HG02623 (cell line): ENCODE measurements around the gene OR52E2.
"Not testable (repeated sequence)": the region's sequence is repeated elsewhere in the genome, so short reads cannot be mapped to it uniquely, and the experiment has no call there.

Source experiments
- ATAC-seq: cut with Tn5 transposase; IDR thresholded peaks from one replicate; pipeline ENCODE4 v1.9.1; 2021; ENCODE audit warnings: moderate library complexity; ENCODE audit not compliant: unreplicated experiment

The OR52E2 gene

DNA sequence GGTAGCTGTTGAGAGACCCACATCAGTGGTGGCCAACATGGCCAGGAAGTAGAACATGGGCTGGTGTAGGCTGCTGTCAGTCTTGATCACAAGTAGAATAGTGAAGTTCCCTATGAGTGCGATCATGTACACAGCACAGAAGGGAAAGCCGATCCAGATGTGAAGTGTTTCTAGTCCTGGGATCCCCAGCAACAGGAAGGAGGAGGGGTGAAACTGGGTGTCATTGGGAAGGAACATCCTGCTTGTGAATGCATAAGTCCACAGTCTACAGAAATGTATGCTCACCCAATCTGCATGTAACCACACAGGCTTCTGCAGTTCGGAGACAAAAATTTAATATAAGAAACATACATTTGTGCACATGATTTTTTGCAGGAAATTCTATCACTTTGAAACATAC, at the start of gene OR52E2:
OR52E2 (minus strand) TSS at position 237 of the 400 bp plus-strand sequence; CDS start at position 237, 0 bp downstream.
- no peak for ATAC-seq

DNA sequence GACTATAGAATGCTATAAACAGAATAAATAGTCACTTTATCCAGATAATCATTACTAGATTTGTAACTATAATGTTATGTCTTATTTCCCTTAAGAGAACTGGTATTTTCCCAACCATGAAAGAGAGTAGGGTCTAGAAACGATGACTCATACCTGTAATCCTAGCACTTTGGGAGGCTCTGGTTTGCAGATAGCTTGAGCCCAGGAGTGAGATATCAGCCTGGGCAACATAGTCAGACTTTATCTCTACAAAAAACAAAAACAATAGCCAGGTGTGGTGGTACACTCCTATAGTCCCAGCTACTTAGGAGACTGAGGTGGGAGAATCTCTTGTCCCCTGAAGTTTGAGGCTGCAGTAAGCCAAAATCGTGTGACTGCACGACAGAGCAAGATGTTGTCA, 47.9 kb upstream of the OR52E2 start:
- ATAC-seq: no peak

DNA sequence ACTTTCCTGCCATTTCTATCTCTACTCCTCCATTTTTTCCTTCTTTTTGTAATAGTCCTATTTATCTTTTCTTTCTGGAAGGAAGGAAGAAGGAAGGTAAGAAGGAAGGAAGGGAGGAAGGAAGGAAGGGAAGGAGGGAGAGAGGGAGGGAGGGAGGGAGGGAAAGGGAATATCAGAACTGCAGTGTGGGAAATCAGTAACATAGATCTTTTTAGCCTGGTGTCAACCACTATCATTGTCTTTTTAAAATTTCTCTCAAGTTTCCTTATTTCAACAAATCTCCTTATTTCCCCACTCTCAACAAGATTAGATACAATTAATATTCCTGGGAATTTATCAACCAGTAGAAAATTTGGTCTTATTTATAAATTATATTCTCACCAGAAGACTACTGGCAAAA, 43.6 kb upstream of the OR52E2 start:
- ATAC-seq: no peak

DNA sequence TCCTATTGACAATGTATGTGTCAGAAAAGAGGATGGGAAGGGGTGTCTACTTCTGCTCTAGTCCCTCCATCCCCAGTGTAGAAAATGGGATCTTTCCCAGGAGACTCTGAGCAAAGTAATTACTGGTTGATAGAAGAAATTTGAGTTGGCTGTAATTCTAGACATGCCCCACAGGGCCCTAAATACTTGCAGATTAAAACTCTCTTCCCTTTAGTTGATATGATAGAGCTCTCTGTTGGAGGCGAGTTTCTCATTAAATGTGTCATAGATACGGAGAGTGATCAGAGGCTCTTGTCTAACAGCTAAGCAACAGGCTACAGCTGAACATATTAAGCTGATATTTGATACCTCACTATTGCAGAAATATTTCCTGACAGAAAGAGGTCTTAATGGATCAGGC, 42.8 kb upstream of the OR52E2 start:
- no peak for ATAC-seq

DNA sequence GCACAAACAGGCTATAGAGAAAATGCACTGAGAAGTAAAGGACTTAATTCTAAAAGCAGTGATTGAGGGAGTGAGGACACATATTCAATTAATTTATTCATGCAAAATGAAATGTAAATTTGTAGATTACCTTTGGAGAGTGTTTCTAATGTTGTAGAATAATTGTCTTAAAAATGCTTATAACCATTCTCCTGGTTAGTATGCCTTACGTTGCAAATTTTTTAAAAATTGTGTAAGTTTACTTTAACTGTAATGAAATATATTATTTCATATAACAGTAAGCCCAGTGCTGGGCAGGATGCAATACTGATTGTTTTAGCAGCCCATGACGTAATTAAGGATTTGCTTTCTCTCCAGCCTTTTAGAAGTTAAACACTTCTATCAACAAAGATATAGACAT, 36.6 kb upstream of the OR52E2 start:
- ATAC-seq: no peak

DNA sequence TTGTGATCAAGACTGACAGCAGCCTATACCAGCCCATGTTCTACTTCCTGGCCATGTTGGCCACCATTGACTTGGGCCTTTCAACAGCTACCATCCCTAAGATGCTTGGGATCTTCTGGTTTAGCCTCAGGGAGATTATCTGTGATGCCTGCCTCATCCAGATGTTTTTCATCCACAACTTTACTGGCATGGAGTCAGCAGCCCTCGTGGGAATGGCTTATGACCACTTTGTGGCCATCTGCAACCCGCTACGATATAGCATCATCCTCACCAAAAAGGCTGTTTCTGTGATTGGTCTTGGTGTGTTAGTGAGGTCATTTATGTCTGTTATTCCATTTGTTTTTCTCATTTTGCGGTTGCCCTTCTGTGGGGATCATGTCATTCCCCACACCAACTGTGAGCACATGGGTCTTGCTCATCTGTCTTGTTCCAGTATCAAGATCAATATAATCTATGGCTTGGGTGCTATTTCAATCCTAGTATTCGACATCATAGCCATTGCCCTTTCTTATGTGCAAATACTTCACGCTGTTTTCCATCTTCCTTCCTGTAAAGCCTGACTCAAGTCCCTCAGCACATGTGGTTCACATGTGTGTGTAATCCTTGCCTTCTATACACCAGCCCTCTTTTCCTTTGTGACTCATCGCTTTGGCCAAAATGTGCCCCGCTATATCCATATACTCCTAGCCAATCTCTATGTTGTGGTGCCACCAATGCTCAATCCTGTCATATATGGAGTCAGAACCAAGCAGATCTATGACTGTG, 33.6 kb upstream of the OR52E2 start:
- no peak for ATAC-seq

DNA sequence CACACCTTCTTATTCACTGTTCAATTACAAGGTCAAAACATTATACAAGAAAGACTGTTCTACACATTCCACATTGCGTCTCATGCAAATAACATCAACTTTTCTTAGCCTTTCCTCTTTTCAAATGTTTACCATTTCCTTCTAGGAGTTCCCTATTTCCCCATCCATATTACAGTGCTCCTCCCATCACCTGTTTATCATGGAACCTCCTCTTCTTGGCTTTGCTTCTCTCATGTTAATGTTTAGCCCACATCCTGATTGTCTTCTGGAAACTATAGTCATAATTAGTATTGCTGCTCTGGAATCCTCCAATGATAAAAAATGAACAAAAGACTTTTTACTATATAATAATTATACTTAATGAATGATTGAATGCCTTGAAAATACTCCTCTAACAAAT, 31.2 kb upstream of the OR52E2 start:
- ATAC-seq: no peak

DNA sequence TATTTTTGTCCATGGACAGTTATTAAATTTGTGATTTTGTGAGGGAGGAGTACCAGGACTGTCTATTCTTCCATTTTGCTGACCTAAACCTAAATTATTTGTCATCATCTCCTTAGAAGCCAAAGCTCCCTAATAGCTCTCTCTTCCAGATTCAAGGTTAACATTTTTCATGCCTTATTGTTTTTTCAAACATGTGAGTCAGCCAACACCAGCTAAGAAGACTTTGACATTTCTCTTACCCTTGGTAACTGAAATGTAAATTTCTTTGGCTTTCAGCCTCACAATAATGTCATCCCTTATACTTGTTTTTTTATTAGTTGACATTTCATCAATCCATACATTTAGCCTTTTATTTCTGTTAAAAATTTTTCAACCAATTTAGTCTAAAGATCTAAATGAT, 29.1 kb upstream of the OR52E2 start:
- ATAC-seq: no peak

DNA sequence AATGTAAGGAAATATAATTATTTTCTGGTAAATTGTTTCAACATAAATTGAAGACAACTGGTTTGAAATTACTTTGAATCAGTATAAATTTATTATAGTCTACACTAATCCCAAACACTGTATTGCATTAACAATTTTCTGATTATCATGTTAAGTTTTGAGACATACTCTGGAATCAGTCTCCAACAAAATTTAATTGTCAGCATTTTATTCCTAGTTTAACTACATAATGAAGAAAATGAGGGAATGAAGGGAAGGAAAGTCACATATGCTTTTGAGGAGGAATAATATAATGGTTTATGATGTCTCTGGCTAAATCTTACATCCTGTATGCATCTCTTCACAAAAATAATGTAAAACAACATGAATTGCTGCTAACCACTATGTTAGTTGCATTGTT, 24.2 kb upstream of the OR52E2 start:
- no peak for ATAC-seq

DNA sequence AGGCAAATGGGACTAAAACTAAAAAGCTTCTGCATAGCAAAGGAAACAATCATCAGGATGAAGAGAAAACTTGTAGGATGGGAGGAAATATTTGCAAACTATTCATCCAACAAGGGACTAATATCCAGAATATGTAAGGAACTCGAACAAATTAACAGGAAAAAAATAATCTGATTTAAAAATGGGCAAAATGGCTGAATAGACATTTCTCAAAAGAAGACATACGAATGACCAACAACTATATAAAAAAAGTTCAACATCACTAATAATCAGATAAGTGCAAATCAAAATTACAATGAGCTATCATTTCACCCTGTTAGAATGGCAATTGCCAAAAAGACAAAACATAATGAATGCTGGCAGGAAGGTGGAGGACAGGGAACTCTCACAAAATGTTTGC, 22.0 kb upstream of the OR52E2 start:
- ATAC-seq: no peak

DNA sequence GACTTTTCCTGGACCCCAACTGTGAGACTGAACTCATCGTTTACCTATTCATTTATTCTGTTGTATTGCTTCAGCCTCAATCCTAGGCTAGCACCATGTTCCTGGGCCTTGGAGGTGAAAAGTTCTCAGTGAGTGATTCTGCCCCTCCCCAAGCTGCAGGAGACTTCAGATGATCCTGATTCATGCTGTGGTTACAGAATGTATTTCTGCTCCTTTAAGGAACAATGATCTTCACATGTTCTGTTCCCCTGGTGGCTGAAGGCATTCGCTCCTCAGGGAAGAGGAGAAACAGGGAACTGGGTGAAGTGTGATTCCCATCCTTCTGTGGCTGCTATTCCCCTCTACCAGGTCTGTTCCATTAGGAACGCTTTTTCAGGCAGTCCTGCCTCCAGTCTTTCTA, 12.4 kb upstream of the OR52E2 start:
- no peak for ATAC-seq

DNA sequence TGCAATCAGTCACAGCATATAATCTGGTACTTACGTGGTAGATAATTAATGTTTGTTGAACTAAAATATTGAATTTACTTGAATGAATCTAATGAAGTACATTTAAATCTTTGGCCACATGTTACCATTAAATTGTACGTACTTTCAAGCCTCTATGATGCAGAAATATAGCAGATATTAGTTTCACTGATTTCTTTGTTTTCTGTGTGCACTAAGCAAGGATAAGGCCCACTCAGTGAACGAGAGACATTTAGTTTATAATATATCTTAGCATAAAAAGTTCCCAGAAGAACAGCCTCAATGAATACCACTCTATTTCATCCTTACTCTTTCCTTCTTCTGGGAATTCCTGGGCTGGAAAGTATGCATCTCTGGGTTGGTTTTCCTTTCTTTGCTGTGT, 9.8 kb upstream of the OR52E2 start, which contains the start of gene OR52E1:
OR52E1 (plus strand) TSS at position 301 of the 400 bp plus-strand sequence.
- ATAC-seq: no peak

DNA sequence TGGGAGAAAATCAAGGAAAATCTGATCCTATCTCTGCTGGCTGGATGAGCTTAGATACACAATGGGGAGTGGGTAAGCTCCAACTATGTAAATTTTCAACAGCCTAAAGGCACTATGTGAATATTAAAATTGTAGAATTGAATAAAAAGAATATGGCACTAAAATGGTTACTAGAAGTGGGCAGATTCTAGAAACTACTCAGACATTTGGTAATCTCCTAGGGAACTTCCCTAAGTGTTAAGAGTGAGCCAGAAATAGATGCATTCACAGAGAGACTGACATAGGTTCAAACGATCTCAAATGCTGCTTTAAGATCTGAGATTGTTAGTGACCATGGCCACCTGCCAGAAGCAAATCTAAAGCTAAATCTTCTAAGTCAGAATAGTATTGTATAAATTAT, 5.6 kb upstream of the OR52E2 start:
- ATAC-seq: no peak

DNA sequence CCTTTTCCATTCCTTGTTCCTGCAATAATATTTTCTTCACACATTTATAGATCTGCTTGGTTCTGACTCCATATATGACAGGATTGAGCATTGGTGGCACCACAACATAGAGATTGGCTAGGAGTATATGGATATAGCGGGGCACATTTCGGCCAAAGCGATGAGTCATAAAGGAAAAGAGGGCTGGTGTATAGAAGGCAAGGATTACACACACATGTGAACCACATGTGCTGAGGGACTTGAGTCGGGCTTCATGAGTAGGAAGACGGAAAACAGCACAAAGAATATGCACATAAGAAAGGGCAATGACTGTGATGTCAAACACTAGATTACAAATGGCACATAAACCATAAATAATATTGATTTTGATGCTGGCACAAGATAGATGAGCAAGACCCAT, 748 bp downstream of the OR52E2 start:
- ATAC-seq: not testable (repeated sequence)

DNA sequence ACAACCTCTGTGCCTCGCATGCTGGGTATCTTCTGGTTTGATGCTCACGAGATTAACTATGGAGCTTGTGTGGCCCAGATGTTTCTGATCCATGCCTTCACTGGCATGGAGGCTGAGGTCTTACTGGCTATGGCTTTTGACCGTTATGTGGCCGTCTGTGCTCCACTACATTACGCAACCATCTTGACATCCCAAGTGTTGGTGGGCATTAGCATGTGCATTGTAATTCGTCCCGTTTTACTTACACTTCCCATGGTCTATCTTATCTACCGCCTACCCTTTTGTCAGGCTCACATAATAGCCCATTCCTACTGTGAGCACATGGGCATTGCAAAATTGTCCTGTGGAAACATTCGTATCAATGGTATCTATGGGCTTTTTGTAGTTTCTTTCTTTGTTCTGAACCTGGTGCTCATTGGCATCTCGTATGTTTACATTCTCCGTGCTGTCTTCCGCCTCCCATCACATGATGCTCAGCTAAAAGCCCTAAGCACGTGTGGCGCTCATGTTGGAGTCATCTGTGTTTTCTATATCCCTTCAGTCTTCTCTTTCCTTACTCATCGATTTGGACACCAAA, 12.6 kb downstream of the OR52E2 start:
- no peak for ATAC-seq

DNA sequence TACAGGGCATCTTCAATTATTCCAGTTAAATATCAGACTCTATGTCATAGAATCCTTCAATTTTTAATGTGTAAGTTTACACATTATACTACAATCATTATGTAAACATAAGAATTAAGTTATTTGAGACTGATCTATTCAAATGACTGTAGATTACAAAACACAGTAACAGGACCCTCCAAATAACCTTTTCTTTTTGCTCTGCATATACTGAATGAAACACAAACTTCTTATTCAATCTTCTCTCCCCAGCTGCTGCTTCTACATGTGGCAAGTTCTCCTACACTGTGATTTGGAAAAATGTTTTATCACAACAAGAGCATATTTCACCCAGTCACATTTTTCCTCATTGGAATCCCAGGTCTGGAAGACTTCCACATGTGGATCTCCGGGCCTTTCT, 13.2 kb downstream of the OR52E2 start, which contains the start of gene OR52J3:
OR52J3 (plus strand) TSS at position 301 of the 400 bp plus-strand sequence; CDS start at position 301, 0 bp downstream.
- no peak for ATAC-seq

DNA sequence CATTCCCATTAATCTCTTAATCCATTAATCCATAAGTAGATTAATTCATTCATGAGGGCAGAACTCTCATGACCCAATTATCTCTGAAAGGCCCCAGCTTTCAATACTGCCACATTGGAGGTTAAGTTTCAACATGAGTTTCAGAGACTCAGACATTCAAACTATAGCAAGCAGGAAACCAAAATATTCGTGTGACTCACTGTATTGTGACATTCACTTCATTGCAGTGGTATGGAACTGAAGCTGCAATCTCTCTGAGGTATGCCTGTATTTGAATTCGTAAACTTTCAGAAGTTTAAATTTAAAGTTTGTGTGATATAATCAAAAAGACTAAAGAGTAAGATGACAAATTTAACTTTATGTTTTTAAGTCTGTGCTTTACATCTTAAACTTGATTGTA, 16.0 kb downstream of the OR52E2 start:
- no peak for ATAC-seq

DNA sequence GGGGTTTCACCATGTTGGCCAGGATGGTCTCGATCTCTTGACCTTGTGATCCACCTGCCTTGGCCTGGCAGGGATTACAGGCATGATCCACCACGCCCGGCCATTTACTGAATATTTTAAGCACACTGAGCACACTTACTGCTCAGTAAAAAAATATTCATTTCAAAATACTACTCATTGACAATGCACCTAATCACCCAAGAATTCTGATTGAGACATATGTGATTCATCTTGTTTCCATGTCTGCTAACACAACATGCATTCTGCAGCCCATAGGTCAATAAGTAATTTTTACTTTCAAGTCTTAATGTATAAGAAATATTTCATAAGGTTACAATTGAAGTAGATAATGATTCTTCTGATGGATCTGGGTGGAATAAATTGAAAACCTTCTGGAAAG, 17.3 kb downstream of the OR52E2 start:
- no peak for ATAC-seq

DNA sequence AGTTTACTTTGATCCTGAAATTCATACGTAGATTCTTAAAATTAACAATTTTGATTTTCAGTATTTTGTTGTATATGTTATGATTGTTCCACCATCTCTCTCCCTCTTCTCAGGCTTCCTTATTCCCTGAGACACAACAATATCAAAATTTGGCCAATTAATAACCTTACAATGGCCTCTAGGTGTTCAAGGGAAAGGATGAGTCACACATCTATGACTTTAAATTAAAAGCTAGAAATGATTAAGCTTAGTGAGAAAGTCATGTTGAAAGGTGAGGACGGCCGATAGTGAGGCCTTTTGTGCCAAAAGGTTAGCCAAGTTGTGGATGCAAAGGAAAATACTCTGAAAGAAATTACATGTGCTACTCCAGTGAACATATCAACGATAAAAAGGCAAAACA, 18.6 kb downstream of the OR52E2 start:
- ATAC-seq: no peak

DNA sequence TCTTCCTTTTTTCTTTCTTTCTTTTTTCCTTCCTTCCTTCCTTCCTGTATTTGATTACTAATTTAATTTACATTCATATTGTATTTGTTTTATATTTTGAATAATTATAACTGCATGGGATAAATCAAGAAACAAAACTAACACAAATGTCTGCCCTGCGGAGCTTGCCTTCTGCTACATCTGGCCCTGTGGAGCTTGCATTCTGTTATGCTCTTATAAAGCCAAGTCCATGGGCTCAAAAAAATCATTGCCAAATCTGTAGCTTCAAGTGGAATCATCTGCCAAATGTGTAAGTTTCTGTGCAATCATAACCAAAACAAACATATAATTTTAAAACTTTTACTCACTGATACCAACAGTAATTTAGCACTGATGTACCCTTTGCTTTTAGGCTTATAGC, 21.1 kb downstream of the OR52E2 start:
- ATAC-seq: no peak

DNA sequence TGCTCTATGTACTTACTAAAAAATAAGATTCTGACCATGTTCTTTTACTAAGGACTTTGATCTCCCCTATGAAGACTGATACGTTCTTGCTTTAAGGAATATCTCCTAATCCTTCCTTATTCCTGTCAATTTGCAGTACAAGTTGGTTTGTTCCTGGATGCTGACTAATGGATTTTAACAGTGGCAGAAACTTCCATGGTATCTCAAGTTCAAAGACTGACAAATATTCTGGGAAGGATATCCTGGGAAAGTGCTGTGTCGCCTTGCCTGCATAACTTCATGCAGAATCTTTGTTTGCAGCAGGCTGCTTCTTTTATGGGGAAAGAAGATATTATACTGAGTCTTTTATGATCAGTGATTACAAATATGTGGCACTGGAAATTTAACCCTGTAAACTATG, 21.5 kb downstream of the OR52E2 start:
- no peak for ATAC-seq

DNA sequence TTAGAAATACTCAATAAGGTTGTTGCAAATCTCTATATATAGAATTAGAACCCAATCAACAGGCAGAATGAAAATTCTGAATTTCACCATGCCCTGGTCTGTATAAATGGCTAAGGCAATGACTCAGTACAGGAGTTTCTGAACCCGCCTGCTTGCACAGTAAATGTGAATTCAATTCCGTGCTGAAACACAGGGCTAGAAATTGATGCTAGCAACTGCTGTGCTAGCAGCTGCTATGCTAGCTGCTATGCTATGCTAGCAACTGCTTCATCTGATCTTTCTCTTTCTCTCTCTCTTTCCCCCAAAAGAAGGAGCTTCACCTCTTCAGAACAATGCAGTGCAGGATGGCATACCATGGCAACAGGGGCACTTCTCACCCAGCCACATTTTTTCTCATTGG, 22.8 kb downstream of the OR52E2 start:
- ATAC-seq: no peak

DNA sequence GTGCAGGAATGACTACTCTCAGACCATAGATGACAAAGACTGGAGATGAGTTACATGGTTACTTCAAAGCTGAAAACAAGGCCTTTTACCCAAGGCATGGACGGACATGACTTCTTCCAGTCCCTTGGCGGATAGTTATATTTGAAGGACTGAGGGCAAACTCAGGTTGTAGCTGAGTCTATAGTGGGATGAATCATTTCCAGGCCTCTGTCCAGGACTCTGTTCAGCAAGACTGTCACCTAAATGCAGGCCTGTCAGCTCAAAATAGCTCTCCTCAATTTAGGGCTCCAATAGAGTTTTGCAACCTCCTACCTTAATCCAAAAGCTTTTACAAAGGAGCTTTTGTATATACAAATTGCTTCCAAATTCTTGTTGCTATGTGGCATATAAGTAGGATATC, 37.4 kb downstream of the OR52E2 start:
- no peak for ATAC-seq
